HuH-7.5 (cell line): ENCODE results near the gene RNF166.

Experiments
- DNase-seq: peaks from one replicate; pipeline ENCODE4 v3.0.0; 2011; ENCODE audit warnings: low spot score

RNF166 gene

DNA sequence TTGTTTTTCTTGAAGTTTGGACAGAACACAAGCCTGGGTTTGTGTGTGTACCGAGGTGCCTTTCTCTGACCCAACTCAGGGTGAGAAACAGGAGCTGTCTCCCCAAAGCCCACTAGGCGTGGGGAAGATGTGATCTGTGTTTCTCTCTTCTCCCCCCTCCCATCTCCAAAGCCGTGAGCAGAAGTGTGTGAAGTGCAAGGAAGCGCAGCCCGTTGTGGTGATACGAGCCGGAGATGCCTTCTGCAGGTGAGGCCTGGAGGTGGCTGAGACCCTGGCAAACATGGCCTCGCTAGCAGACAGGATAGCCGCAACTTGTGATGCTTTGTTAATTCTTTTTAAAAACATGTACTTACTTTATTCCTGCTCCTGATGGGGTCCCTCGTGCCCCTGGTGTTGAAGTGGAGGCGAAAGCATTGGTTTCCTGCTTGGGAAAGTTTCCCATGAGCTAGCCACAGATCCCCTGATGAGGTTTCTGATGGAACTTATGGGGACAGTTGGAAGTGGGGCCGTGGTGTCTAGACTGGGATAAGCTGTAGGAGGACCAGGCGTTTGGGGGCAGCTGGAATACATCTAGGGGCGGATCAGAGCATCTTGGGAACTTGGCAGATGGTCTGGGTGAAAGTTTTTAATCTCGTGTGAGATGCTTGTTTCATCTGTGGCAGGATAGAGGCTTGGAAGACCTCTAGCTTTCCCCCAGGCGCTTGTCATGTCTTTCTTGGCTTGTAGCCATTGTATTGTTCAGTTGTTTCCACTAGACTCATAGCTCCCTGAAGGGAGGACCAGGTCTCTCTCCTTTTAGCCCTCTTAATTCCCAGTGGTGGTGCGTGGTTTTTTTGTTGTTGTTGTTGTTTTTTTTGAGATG lies 988 bp upstream of the RNF166 start:
- no peak for DNase-seq

DNA sequence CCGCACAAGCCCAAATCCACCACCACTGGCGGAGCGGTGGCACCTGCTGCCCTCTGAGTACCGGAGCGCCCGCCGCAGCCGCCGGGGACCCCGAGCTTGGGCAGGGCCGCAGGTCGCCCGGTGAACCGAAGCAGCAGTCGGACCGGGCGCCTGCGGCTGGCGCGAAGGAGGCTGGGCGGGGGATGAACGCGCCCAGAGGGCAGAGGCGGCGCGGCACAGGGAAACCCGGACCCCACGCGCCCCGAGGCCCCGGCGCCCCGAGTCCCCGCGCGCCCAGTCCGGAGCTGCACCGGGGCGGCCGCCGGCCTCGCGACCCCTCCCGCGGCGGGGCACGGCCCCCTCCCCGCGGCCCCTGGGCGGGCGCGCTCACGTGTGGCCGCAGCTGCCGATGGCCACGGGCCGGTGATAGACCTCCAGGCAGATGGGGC lies 393 bp downstream of the RNF166 start:
- DNase-seq = peak; percentile 86

DNA sequence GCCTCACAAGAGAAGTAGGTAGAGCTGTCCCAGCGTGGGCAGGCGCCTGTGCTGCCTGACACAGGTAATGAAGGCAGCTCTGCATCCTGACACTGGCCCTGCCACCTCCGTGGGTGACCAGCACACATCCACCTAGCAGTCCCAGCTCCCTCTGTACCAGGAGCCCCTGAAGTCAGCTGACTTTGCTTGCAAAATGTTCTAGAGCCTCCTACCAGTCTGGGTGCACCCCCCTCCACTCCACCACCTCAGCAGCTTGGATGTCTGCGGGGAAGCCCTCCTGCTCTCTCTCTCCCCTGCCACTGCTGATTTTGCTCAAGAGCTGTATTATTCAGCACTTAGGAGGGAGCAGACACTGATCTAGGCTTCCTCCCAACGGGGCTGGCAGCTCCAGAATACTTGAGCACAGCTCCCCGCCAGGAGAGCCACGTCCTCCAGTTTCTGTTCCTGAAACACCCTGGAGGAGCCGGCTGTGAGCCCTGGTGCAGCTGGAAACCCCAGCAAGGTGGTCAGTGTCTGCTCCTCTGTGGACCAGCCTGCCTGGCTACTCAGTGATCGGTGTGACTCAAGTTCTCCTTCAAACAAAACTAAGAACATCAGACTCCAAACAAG lies 1.0 kb downstream of the RNF166 start:
- DNase-seq = peak; percentile 74

DNA sequence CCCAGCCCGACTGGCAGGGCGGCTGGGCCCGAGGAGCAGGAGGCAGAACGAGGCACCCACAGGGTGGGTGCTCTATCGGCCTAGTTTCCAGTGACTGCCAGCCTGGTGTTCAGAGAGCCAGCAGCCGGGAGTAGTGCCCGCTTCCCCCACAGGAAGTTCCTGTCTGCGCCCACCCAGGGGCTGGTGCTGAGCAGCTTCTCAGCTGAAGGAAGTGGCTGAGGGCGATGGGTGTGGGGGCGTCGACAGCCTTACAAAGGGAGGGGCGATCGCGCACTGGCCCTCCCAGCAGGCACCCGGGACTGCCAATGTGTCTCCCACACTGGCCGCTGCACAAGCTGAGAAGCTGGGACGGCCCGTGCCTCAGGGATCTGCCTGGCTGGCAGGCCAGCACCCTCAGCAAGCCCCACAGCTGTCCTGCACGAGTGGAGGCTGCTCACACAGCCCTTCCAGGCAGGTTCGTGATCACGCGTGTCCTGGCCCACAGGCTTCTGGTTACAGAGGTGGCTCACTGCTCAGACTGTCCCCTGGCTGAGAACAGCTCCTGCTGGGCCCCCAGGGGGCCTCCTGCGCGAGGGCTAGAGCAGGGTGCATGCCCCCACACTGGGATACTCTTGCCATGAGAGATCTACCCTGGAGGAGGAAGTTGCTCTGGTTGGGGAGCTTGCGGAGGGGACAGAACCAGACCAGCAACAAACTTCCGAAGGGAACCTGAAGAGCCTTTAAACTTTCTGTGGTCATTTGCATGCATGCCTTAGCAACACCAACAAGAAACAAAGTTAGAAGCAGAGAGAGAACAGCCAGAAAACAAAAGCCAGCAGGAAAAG lies 2.5 kb downstream of the RNF166 start:
- DNase-seq = no peak

DNA sequence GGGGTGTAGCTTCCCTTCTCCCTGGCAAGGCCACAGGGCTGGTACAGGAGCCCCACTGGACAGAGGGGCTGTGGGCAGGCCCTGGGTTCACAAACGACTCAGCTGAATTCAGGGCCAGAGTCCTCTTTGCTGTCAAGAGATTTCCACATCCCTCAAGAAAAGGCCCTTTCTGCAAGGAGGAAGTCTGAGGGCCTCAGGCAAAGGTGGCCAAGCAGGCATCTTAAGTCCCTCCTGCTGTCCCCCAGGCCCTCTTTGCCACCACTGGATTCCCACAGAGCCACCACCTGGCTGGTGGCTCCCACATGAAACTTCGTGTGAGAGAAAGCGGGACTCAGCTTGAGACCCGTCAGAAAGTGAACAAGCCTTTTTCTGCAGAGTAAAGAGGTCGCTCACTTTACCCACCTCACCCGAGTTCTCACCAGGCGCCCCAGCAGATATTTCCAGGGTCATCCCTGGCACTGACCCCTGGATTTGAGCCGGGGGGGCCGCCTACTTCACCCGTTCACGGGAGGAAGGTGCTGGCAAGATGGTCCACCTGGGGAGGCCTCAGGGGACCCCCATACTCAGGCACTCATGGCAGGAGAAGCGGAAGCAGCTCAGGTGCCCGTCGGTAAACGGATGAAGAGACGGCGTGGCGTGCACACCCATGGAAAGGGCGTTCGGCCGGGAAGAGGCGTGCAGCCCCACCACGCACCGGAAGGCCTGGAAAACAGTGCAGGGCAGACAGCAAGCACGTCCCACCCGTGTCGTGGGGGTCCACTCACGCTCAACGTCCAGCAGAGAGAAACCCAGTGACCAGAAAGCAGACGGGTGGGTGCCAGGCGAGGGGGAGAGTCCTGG lies 3.6 kb downstream of the RNF166 start:
- DNase-seq = no peak

DNA sequence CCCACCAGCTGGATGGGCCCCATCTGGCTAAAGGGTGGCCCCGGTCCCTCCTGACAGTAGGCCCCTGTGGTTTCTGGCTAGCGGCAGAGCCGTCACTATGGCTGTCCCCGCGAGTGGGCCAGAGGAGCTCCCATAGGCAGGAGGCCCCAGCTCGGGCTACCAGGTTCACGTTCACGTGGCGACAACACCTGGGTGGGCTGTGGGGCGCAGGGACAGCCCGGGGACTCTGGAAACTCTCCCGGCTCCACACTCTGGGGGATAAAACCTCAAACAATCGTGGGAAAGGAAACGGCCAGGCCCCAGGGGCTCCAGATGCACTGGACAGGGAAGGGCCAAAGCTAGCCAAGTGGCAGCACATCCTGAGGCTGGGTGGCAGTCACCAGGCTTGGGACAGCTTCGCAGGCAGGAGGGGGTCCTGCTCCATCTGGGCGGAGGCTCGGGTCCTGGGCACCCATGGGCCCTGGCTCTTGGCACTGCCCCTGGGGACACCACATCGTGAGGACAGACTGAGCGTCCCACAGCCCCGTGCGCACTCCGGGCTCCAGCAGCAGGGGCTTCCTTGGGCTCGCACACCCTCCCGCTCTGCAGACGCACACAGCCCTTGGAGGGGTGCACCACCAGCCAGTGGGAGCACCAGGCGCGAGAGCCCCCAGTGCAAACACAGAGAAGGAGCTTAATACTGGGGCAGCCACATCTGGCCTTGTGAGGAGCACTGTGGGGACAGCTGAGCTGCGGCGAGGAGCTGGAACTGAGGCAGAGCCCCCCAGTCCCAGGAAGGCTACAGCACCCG lies 4.4 kb downstream of the RNF166 start:
- DNase-seq = no peak

DNA sequence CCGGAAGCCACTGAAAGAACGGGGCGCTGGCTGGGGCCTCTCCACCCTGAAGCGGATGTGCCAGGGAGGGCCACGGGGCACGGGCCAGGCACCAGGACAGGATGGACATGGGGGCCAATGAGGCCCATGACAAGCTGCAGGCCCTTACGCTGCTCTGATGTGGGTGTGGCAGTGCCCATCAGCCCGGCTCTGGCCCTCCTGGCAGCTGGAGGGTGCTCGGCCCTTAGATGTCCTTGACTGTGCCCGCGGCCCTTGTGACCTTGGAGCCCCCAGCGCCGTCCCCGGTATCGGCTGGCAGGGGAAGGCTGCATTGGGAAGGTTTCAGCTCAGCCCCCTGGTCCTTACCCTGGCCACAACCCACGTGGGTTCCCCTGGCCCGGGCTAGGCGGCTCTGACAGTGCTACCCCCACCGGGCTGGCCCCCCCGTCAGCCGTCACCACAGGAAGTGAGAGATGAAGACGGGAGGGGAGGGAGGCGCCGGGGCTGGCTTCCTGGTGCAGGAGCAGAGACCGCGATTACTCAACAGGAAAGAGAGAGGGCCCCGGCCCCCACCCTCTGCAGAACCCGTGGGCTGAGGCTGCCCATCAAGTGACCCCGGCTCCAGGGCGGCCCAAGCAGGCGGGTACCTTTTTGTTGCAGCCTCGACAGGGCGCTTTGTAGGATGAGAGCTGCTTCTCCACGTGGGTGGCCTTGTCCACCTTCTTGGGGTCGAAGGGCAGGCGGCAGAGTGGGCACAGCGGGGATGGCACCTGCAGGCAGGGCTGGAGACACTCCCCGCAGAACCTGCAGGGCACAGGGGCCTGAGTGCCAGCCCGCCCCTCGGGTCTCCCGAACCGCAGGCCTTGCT lies 5.3 kb downstream of the RNF166 start:
- DNase-seq = no peak

DNA sequence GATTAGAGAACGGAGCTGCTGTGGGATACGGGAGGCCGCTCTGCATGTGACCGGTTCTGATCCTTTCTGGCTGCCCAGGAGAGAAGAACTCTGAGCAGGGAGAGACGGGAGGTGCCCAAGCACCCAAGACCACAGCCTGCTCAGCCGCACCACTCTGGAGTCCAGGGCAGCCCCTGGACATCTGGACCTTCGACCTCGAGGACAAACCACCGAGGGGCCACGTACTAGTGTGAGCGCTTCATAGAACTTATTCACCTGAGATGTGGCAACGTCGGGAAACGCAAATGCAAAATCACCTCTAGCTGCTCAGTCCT lies 5.9 kb downstream of the RNF166 start:
- DNase-seq = no peak

DNA sequence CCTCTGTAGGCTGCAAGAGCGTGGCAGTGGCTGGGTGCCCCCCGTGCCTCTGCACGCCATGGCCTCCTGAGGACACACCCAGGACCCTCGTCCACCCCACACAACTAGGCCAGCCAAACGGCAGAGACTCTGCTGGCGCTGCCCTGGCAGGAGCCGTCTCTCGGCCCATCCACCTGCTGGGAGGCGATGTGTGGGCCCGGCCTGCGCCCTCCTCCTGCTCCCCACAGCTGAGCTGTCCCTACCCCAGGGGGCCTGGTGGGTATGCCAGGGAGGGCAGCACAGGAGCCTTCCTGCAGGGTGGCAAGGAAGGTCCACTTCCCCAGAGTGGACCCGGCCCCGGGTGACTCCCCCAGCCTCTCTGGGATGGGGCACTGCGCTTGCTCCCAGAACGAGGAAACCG lies 7.0 kb downstream of the RNF166 start:
- DNase-seq = no peak

DNA sequence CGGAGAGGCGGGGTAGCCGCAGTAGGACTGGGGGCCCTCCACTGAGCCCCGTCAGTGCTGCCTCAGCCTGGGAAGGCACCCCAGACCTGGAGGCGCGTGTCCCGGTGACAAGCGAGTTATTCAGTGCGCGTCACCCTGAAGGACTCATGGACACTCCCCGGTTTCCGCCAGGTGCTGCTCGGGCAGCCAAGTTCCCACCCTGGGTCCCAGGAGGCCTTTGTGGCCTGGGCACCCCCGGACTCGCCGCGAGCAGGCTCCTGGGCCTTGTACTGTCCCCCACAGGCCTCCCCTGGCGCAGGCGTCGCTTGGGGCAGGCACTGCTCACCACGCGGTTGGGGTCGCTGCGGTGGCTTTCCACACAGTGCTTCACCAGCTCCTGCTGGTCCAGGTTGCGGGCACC lies 7.6 kb downstream of the RNF166 start:
- no peak for DNase-seq

DNA sequence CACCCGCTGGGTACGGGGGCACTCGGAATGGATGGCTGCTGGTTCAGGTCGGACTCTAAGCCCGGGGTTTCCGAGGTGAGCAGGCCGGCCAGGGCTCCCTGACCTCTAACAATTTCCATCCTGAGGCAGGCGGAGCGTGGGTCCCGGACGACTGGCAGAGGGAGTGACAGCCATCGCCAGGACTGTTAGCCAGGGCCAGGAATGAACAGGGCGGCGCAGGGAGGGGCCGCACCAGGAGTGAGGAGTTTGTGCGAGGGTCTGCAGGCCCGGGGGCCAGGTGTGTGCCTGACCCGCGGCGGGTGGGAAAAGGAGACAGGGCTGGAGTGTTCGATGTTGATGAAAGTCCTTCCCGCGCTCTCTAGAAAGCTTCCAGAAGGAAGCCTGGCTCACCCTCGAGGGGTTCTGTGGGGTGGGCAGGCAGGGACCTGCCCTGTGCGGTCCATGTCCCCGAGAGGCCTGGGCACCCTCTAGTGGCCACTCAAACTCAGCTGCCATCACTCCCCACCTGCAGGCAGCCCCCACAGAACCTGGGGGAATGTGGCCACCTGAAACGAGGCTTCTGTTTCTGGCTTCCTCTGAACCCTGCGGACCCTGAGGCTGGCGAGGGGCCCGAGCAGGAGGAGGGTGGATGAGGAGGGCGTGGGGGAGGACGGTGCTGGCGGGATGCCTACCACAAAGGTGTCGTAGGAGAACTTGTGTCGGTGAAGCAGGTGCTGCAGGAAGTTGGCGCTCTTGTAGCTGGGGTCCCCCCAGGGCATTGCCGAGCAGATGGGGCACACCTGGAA lies 8.2 kb downstream of the RNF166 start:
- peak; percentile 75 for DNase-seq

DNA sequence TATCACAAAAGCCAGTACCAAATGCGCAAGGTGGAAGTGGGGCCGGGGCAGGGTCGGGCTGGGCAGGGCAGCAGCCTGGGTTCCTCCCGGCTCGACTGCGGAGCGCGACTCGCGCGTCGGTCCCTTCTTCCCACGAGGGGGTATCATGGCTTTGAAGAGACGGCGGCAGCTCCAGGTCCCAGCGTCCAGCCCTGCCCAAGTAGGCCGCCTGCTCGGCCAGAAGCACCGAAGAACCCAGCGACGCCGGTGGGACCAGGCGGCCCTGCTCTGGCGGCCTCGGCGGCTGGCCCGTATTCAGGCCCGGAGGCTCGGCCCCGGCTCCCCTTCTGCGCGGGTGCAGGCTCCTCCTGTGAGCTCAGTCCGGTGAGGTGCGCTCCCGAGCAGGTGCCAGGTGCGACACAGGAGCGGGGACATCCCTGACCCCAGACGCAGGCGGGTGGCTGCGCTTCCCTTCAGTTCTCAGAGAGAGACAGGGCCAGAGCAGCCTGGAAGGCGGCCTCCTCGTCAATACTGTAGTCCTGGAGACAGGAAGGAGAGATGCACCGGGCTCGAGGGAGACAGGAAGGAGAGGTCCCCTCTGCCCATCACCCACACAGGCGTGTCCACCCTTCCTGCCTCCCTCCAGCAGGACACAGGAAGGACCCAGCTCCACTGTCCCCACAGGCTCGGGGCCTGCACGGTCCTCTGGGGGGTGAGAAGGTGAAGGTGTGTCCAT lies 8.9 kb downstream of the RNF166 start:
- no peak for DNase-seq

DNA sequence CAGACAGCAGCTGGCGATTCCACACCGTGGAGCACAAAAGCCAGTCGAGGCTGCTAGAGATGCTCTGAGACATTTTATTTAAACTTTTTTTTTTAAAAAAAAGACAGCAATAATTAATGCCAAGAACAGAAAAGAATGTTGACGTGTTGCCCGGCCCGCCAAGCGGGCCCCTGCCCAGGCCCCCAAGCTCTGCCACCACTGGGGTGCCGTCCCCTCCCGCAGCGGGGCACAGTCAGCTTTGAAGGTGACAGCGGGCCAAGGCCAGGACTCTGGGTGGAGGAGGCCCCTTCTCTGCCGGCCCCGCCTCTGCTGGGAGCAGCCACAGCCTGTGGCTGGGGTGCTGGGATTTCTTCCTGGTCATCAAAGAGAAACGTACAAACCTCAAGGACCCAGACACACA lies 9.8 kb downstream of the RNF166 start:
- no peak for DNase-seq

DNA sequence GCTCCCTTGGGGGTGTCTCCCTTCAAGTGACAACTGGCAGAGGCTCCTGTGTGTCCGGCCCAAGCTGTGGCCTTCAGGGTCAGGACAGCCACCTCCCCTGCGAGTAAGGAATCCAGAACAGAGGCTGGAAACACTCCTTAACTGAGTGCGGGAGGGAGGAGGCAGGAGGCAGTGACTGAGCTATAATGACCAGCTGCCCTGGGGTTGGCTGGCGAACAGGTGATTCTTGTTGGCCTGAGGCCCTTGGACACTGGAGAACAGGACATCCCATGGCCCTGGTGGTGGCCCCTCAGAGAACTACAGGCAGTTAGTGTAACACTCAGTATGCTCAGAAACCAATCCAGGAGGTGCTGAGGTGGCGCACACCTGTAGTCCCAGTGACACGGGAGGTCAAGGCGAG lies 10.5 kb downstream of the RNF166 start:
- no peak for DNase-seq

DNA sequence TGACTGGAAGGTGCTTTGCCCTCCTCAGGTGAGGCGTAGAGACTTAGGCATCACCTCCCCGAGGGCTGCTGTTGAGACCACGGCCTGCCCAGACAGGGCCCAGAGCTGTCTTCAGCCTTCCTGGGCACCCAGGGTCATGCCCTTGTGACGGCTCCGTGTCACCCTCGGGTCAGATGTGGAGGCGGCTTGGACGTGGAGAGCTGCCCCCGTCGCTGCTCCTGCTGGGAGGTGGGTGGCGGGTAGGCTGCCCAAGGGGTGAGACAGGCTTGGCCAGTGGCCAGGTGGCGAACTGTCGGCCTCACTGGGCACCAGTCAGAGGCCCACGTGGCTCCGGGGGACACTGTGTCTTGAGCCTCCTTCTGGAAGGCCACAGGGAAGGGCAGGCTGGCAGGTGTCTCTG lies 11.0 kb downstream of the RNF166 start:
- no peak for DNase-seq

DNA sequence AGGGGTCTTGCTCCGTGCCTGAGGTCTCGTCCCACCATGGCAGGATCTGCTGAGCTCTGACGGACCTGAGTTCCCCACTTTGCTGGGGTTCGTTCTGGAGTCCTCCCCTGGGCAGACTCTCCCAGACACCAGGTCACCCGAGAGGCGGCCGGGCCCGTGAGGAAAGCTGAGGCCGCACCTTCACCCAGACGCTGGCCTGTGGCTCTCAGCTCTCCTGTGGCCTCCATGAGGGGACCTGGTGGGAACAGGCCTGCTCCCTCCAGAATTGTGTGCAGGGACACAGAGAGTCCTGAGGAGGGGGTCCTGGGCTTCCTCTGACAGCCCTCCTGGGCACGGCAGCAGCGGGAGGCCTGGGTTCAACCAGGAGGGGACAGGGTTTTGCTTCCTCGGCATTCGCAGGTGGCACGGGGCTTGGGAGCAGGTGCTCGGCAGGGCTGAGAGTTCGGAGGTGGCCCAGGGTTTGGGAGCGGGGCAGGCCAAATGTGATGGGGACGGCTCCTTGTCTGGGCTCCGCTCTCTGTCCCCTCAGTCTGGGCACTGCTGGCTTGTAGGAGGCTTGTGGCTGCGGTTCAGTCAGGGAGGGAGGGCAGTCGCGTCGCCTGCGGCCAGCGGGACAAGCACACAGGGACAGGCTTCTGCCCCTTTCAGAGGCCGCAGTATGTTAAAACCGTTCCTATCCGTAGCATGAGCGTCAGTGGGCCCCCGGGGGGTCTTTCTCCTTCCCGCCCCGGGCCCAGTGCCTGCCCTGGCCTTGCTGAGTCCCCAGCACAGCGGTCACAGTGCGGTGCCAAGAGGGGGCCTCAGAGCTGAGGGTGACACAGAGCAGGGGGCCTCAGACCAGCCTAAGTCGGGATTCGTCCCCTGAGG lies 11.8 kb downstream of the RNF166 start:
- no peak for DNase-seq

DNA sequence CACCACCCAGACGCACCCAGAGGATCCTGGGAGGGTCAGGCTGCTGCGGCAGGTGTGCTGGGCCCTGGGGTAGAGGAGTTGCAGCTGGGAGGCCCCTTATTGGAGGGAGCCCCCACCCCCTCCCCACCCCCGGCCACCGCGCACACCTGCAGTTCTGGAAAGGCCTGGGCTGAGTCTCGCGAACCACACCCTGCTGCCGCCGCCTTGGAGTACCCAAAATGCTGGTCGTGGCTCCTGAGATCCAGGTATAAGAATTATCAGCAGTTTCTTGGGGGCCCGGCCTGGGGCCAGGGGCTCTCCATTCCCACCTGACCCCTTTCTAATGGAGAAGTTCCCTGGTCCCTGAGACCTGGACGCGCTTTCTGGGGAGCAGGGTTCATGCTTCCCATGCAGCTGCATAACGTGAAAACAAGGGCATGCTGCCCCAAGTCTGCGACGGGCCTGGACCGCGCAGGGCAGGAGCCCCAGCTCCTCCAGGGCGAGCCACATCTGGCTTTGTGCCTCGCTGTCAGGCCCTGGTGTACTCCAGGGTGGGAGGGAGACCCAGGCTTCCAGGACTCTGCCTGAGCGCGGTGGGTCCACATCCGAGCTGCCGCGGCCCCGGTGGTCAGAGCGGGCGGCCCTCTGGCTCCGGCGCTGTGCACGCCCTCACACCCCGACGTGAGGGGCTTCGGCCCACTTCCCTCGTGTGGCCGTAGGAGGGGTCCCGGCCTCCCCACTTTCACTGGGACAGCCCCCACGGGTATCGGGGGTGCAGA lies 12.6 kb downstream of the RNF166 start:
- no peak for DNase-seq
